Prostate gland (tissue), 2 donors: Measurements from ENCODE around the gene FILIP1. TPM values are rescaled to one million over a fixed set of nuclear protein-coding genes. Genes with fewer than 3 reads are reported as not detected.
"Not testable (repeated sequence)": the region's sequence is repeated elsewhere in the genome, so short reads cannot be mapped to it uniquely, and the experiment has no call there.

Experiments used
- DNase-seq: peaks from one replicate; pipeline ENCODE4 v3.0.0-alpha.2; 2019; ENCODE audit warnings: low spot score
- H3K27ac ChIP-seq, 2 donors: fragments of 200-600 bp; sonication (generic); 2 replicates each; pipeline ENCODE4 v1.5.1; 2017 to 2019
- H3K27me3 ChIP-seq: fragments of 200-600 bp; sonication (generic); replicated peaks from 2 replicates; pipeline ENCODE4 v1.5.1; 2019; ENCODE audit not compliant: insufficient read depth
- H3K36me3 ChIP-seq, 2 donors: fragments of 200-600 bp; sonication (generic); 1 replicate in 1 of 2; 2 replicates in 1 of 2; pipeline versions ENCODE4 v1.5.1 to v1.8.1; 2017 to 2019
- H3K4me1 ChIP-seq: fragments of 200-600 bp; sonication (generic); replicated peaks from 2 replicates; pipeline ENCODE4 v1.5.1; 2019
- H3K4me3 ChIP-seq, 2 donors: fragments of 200-600 bp; sonication (generic); 2 replicates each; pipeline ENCODE4 v1.5.1; 2017 to 2019
- H3K9me3 ChIP-seq: fragments of 200-600 bp; sonication (generic); 2 replicates; pipeline ENCODE4 v1.5.1; 2017
- CTCF ChIP-seq, 4 experiments: fragments of 200-600 bp in 2 of 4; fragments of 450-650 bp in 2 of 4; sonication (generic) in 2 of 4; IDR thresholded peaks; 1 replicate in 3 of 4; 2 replicates in 1 of 4; pipeline ENCODE4 v1.5.1; 2016 to 2019; ENCODE audit warnings: antibody characterized with exemption in 4 of 4, mild to moderate bottlenecking in 2 of 4, moderate library complexity in 2 of 4
- POLR2A ChIP-seq: fragments of 450-650 bp; IDR thresholded peaks from one replicate; pipeline ENCODE4 v1.6.1; 2016; ENCODE audit warnings: antibody characterized with exemption, mild to moderate bottlenecking
- POLR2AphosphoS5 ChIP-seq: sonication (generic); formaldehyde crosslinking; IDR thresholded peaks from one replicate; pipeline ENCODE4 v1.6.1; 2017; ENCODE audit warnings: antibody characterized with exemption
- WGBS: methylation state at CpG from one replicate; pipeline ENCODE4 v1.1.5; 2018; 5-methylcytosine and 5-hydroxymethylcytosine counted together
- intact Hi-C: fragments of 100-400 bp; cut with DNase I; formaldehyde crosslinking; loops from one replicate; pipeline ENCODE4 v1.14.2; 2022
- total RNA-seq, 2 donors: library from RNA; depleted of rRNA; stranded (reverse); fragments of >200 nt; gene quantifications; one replicate each; pipeline ENCODE4 v1.1.0, GENCODE V29; 2016

Gene FILIP1
- total RNA-seq, 2 donors from 2014 or later, result 2.1 to 3.3 TPM

- Histone ChIP-seq H3K36me3 (no peaks in the 10 kb centered on the region), H3K27me3 (no peaks in the 10 kb centered on the region), H3K4me3 (no peak overlapping the region), H3K27ac (no peak overlapping the region), H3K4me1 (no peaks in the 10 kb centered on the region), H3K9me3 (no peaks in the 10 kb centered on the region)
- intact Hi-C loops, result no loop called here
- DNase-seq, result no peak
- TF ChIP-seq CTCF (IDR thresholded peaks at IDR 0.05) (no peak), POLR2AphosphoS5 (no peak), POLR2A (no peak)
- 7% methylated on average over 4 of the region's 4 CpGs for WGBS
These were observed 56.7 kb downstream of the FILIP1 start for GRCh38 chr6:75436869-75437268.

- H3K9me3 ChIP-seq, DNase-seq, H3K27me3 ChIP-seq, H3K4me1 ChIP-seq, H3K27ac ChIP-seq, H3K36me3 ChIP-seq, H3K4me3 ChIP-seq, intact Hi-C loops: not testable (repeated sequence)
- 89% methylated on average over 1 of the region's 1 CpG for WGBS
These were observed 60.8 kb downstream of the FILIP1 start for GRCh38 chr6:75432809-75433208.

- 13% methylated on average over 1 of the region's 1 CpG for WGBS
- H3K36me3 ChIP-seq, result no peaks in the 10 kb centered on the region
- no peak for DNase-seq
- no peaks in the 10 kb centered on the region for H3K9me3 ChIP-seq
- TF ChIP-seq POLR2AphosphoS5 (no peak), POLR2A (no peak), CTCF (IDR thresholded peaks at IDR 0.05) (no peak)
- intact Hi-C loops, result no loop called here
- no peak overlapping the region for H3K4me3 ChIP-seq
- H3K27ac ChIP-seq, result no peak overlapping the region
- no peaks in the 10 kb centered on the region for H3K27me3 ChIP-seq
- no peaks in the 10 kb centered on the region for H3K4me1 ChIP-seq
These were observed 62.2 kb downstream of the FILIP1 start for GRCh38 chr6:75431379-75431778.

- no peak overlapping the region for H3K4me3 ChIP-seq
- DNase-seq, result no peak
- no peaks in the 10 kb centered on the region for H3K4me1 ChIP-seq
- intact Hi-C loops, result no loop called here
- TF ChIP-seq CTCF (IDR thresholded peaks at IDR 0.05) (no peak), POLR2AphosphoS5 (no peak), POLR2A (no peak)
- no peaks in the 10 kb centered on the region for H3K36me3 ChIP-seq
- H3K27ac ChIP-seq, result no peak overlapping the region
- WGBS, result 33% methylated on average over 4 of the region's 4 CpGs
- H3K9me3 ChIP-seq, result no peaks in the 10 kb centered on the region
- no peaks in the 10 kb centered on the region for H3K27me3 ChIP-seq
These were observed 62.8 kb downstream of the FILIP1 start for GRCh38 chr6:75430631-75431325.

- no peak overlapping the region for H3K27ac ChIP-seq
- H3K9me3 ChIP-seq, result no peaks in the 10 kb centered on the region
- intact Hi-C loops, result no loop called here
- DNase-seq, result no peak
- 40% methylated on average over 2 of the region's 2 CpGs for WGBS
- H3K4me1 ChIP-seq, result no peaks in the 10 kb centered on the region
- no peak overlapping the region for H3K4me3 ChIP-seq
- no peak for TF ChIP-seq POLR2A
- no peak for TF ChIP-seq POLR2AphosphoS5
- TF ChIP-seq CTCF (IDR thresholded peaks at IDR 0.05), result no peak
- H3K36me3 ChIP-seq, result no peaks in the 10 kb centered on the region
- no peaks in the 10 kb centered on the region for H3K27me3 ChIP-seq
These were observed 64.4 kb downstream of the FILIP1 start for GRCh38 chr6:75429061-75429703.
